ENCODE measurements around the gene IPPK.

IPPK gene

GRCh38 chr9:92666912-92667532, 2.9 kb downstream of the IPPK start:
- TF ChIP-seq, protein P1, sequence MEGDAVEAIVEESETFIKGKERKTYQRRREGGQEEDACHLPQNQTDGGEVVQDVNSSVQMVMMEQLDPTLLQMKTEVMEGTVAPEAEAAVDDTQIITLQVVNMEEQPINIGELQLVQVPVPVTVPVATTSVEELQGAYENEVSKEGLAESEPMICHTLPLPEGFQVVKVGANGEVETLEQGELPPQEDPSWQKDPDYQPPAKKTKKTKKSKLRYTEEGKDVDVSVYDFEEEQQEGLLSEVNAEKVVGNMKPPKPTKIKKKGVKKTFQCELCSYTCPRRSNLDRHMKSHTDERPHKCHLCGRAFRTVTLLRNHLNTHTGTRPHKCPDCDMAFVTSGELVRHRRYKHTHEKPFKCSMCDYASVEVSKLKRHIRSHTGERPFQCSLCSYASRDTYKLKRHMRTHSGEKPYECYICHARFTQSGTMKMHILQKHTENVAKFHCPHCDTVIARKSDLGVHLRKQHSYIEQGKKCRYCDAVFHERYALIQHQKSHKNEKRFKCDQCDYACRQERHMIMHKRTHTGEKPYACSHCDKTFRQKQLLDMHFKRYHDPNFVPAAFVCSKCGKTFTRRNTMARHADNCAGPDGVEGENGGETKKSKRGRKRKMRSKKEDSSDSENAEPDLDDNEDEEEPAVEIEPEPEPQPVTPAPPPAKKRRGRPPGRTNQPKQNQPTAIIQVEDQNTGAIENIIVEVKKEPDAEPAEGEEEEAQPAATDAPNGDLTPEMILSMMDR (IDR thresholded peaks at IDR 0.05; ENCODE audit: insufficient read depth, low read length, missing control alignments), result no peak
- ChIA-PET CTCF (interaction anchor here (0.9 to 1.7 kb wide), 2 partner anchors 13 to 124 kb away, joined by 3 to 5 read pairs; no protein-coding TSS in a partner anchor), POLR2A (no interaction called here)
- no peak overlapping the region for H3K4me3 ChIP-seq (ENCODE audit: low read depth, low read length)
- no peak for DNase-seq (ENCODE audit: low read depth, low spot score)

- ChIA-PET CTCF (interaction anchor here (1.6 to 1.7 kb wide), 2 partner anchors 98 to 125 kb away, joined by 4 to 5 read pairs; partner anchors contain the start of gene BICD2), POLR2A (no interaction called here)
- TF ChIP-seq, protein P1 (IDR thresholded peaks at IDR 0.05; ENCODE audit: insufficient read depth, low read length, missing control alignments), result no peak
- DNase-seq (ENCODE audit: low read depth, low spot score), result no peak
- H3K4me3 ChIP-seq (ENCODE audit: low read depth, low read length), result no peak overlapping the region
These were observed 3.7 kb downstream of the IPPK start for GRCh38 chr9:92666236-92666635.

GRCh38 chr9:92665836-92666235, 4.1 kb downstream of the IPPK start:
- CTCF ChIA-PET, result interaction anchor here (1.6 to 1.7 kb wide), 2 partner anchors 99 to 125 kb away, joined by 4 to 5 read pairs; partner anchors contain the start of gene BICD2

DNA sequence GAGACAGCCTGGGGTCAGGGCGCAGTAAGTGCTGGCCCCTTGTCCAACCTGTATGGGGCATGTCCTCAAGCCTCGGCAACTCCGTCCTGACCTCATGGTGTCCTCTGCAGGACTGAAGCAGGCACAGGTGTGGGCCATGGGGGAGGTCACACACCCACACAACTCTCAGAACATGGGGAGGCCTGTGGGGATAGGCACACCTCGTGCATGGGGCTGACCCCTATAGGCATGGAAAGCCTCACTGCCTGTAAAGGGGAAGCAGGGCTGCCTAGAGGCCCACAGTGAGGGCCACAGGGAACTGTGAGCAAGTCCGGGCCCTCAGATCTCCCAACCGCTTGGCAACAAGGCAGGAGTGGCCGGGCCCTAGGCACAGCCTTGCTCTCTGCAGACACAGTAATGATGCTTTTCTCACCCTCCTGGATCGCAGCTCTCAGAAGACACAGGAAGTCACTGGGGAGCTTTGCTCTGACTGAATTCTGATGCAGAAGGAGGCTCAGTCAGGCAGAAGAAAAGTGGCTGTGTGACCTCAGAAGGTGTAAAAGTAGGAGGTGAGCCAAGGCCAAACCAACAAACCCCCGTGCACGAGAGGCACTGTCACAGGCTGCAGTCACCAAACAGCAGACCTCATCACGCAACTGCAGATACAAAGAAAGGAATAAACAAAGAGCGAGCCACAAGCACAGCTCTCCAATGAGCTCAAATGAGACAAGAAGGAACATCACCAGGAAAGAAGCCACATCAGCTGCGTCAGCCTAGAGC, 5.4 kb downstream of the IPPK start:
- TF ChIP-seq, protein P1 (IDR thresholded peaks at IDR 0.05; ENCODE audit: insufficient read depth, low read length, missing control alignments), result no peak
- DNase-seq (ENCODE audit: low read depth, low spot score), result no peak
- H3K4me3 ChIP-seq (ENCODE audit: low read depth, low read length), result no peak overlapping the region
- POLR2A ChIA-PET, result no interaction called here
- CTCF ChIA-PET, result interaction anchor here (1.4 to 1.6 kb wide), 2 partner anchors 100 to 127 kb away, joined by 4 to 5 read pairs; partner anchors contain the start of gene BICD2

More at GRCh38 chr9:92665836-92666235, 4.1 kb downstream of the IPPK start:
- POLR2A ChIA-PET, result no interaction called here
- H3K4me3 ChIP-seq (ENCODE audit: low read depth, low read length), result no peak overlapping the region
- TF ChIP-seq, protein P1 (IDR thresholded peaks at IDR 0.05; ENCODE audit: insufficient read depth, low read length, missing control alignments), result no peak
- no peak for DNase-seq (ENCODE audit: low read depth, low spot score)

GRCh38 chr9:92663951-92664350, 6.0 kb downstream of the IPPK start:
- TF ChIP-seq, protein P1 (IDR thresholded peaks at IDR 0.05; ENCODE audit: insufficient read depth, low read length, missing control alignments), result no peak
- ChIA-PET CTCF (no interaction called here), POLR2A (no interaction called here)
- no peak for DNase-seq (ENCODE audit: low read depth, low spot score)
- H3K4me3 ChIP-seq (ENCODE audit: low read depth, low read length), result no peak overlapping the region

DNA sequence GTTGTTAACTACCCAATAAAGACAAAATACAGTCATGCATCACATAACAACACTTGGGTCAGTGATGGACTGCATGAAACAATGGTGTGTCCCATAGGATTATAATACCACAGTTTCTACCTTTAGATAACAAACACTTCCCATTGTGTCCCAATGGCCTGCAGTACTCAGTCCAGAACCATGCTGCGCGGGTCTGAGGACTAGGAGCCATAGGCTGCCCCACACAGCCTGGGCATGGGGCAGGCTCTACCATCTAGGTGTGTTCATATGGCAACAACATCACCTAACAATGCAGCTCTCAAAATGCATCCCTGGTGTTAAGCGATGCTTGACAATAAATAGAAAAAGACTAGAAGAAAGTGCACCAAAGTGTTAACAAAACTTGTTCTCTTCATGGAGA, 6.8 kb downstream of the IPPK start:
- DNase-seq (ENCODE audit: low read depth, low spot score), result no peak
- no peak overlapping the region for H3K4me3 ChIP-seq (ENCODE audit: low read depth, low read length)
- CTCF ChIA-PET, result no interaction called here
- POLR2A ChIA-PET, result no interaction called here
- TF ChIP-seq, protein P1 (IDR thresholded peaks at IDR 0.05; ENCODE audit: insufficient read depth, low read length, missing control alignments), result no peak
